NCI-H1105 treated with DMSO at 0.1 percent for 48 hours (cell line): ENCODE results near the gene PITPNB.

Source experiments
- DNase-seq: peaks from one replicate; lab custom pipeline; 2025; lab: John Stamatoyannopoulos, UW

The PITPNB gene

DNA sequence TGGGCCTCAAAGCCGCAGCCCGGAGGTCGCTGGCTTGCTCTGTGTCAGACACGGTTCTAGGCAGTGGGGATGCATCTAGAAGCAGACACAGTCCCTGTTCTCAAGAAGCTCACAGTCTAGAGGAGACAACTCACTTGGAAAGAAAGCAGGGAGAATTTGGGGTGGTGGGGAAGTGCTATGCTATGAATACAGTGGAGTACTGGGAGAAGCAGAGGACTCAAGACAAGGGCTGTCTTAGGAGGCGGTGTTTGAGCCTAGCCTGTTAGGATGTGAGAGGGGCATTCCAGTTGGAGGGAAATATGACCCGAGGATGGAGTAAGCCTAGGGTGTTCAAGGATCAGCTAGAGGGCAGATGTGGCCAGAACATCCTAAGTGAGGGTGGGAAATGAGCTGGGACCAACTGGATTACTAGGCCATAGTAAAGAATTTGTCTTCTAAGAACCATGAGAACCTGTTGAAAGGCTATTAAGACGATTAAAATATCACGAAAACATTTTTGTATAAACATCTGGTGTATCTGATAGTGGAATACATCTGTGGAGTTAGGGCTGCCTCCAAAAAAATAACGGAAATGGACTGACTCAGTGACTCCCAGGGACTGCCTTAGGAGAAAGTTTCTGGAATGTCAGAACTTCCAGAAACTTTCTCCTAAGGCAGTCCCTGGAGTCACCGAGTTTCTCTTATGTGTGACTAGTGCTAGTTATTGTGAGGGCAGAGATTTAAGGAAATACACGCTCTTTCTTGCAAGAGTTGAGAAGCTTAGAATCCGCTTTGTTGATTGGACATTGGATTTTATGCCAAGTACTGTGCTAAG, 1.1 kb upstream of the PITPNB start:
- peak; percentile 4 for DNase-seq

DNA sequence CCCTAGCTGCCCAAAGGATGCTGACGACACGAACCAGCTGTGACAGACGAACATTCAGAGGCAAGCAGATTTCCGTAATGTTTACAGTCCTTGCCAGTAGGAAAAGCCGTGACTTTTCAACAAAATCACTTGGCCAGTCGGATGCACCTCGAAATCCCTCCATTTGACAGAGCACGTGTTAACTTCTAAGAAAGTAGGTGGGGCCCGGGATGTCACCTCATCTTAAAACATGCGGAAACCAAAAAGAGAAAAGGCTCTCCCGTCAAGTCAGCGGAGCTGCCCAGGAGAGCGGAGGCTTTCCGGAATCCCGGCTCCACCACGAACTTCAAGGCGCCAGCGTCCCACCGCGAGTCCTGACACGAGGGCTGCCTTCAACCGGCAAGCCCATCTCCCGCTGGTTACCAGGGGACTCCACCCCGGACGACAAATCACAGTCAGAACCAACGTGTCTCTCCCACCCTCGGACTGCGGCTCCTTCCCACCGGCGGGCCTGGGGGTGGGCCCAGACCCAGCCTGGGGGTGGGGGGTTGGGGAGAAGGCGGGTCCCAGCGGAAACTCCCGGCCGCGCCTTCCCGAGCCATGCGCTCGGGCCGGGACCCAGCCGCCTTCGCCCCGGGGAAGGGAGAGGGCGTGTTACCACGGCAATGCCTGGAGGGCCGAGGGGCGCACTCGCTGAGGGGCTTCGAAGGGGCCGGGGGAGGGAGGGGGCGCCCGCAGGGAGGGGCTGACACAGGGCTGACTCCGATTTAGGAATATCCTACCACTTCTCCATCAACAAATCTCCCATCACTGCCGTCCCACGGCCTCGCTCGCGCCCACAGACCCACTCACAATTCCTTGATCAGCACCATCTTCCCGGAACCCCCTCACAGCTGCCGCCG, 475 bp downstream of the PITPNB start:
- peak; percentile 35 for DNase-seq

DNA sequence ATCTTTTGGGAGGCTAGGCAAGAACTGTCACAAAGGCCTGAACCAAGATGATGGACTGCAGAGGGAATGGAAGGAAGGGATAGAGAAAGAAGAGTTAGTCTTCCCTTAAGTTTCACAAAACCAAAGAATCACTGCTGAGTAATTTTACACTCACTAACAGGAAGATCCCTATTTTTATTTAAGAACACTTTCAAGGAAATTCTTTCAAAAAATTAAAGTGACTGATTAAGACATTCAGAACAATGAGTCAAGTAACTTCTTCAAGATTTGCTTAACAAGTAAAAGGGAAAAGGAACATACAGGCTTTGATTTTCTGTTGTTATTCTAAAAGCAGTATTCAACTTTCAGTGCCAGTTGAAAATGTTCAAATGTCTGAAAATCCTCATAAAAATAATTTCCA, 3.1 kb downstream of the PITPNB start:
- no peak for DNase-seq

DNA sequence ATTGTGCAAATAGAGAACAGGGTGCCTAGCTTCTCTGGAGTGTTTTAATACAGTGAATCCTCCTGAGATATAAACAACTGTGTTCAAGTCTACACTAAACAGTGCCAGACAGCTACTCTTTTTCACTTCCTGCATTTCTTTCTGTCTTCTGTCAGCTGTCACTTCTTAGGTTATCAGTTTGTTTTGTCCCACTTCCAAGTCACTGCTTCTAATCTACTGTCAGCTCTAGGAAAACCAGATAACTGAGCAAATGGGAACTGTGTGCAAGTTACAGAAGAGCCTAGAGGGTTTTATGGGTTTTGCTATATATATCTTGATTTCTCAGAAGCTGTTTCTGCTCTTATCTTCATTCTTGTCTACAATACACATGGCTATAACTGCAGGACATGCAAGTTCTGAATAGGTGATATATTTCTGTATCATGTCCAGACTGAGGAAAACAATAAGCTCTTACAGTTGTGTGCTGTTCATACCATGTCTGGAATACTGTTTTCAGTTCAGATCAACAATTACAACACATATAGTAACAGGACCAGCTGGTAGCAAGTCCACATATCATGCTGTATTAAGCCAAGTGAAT, 5.8 kb downstream of the PITPNB start:
- DNase-seq: no peak

DNA sequence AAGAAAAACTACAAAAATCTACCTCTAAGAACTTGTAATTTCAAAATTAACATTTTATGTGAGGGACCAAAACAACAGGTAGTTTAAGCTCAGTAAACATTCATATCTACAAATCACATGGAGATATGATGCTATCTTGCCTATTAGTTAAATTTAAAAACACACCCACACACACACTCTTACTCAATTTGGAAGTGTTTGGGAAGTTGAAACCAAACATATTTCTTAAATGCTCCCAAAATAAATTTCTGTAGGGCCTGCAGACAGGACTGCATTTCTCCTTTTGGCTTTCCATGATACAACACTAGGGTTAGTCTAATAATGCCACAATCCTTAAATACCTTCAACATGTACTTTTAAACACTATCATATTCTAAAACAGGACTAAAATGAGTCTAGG, 7.0 kb downstream of the PITPNB start:
- DNase-seq: no peak

DNA sequence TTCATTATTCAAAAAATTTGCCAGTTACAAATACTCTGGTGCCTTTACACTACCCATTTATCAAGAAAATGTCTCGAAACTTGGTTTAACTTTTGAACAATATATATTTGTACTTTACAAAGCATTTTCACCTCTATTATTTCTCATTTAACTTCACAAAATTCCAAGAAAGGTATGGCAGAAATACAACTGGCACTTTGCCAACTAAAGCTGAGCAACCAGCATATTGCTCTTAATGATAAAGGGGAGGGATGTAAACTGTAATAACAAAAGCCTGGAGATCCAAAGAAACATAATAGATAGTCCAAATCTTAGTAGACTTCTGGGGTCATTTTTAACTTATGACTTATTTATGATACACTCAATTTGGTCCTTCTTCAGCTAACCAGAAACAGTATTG, 7.7 kb downstream of the PITPNB start:
- no peak for DNase-seq

DNA sequence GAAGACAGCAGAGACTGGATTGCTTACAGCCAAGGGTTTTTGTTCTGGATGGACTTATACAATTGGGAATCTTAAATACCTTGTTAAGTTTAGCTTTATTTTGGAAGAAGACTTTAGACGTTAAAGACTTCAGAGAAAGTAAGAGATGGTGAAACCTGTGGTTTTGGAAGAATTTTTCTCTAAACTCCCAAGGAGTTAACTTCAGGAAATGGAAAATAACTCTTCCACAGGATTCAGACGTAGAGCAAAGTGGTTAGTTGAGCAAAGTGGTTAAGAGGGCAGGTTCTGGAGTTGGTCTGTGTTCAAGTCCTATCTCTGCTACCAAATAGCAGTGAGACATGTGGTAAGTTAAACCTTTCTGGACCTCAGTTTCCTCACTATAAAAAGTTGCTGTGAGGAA, 12.8 kb downstream of the PITPNB start:
- DNase-seq: no peak

DNA sequence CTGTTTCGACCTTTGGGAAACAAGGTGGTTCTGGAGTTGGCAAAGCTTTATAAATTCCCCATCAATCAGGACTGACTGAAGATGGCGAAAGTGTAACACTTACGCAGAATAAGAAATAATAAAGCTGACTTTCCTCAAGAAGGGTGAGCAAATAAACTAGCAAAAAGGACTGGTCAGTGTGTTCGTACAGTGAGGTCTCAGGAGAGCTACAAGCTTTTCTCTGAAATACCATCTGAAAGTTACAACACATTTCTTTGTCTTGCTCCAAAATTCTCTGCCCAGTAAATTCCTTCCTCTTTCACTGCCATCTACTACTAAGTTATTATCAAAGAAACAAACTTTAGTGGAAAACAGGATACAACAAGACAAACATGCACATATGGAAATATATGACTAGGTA, 13.4 kb downstream of the PITPNB start:
- DNase-seq: no peak

DNA sequence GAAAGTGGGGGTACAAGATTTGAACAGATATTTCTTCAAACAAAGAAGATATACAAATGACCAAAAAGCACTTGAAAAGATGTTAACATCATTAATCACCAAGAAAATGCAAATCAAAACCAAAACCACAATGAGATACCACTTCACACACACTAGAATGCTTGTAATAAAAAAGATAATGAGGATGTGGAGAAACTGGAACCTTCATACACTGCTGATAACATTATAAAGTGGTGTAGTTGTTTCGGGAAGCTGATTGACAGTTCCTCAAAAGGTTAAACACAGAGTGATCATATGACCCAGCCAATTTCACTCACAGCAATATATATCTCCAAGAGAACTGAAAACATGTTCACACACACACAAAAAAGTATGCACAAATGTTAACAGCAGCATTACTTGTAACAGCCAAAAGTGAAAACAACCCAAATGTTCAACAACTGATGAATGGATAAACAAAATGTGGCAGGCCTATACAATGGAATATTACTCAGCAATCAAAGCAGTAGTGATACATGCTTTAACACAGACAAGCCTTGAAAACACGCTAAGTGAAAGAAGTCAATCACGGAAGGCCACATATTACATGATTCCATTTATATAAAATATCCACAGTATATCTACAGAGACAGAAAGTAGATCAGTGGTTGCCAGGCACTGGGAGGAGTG, 15.1 kb downstream of the PITPNB start:
- no peak for DNase-seq

DNA sequence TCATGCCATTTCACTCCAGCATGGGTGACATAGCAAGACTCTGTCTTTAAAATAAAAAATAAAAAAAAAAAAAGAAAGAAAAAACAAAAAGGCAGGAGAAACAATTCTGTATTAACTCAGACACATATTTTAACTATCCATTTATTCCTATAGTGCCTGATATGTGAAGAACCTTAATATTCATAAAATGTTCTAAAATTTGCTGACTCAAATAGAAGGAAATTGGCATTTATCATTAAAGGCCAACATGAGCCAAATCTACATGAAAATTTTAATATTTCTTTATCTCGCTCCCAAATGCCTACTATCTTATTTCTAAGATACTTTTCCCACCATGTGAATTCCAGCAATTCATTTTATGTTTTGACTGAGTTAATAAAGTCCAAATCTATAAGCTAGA, 18.9 kb downstream of the PITPNB start:
- no peak for DNase-seq

DNA sequence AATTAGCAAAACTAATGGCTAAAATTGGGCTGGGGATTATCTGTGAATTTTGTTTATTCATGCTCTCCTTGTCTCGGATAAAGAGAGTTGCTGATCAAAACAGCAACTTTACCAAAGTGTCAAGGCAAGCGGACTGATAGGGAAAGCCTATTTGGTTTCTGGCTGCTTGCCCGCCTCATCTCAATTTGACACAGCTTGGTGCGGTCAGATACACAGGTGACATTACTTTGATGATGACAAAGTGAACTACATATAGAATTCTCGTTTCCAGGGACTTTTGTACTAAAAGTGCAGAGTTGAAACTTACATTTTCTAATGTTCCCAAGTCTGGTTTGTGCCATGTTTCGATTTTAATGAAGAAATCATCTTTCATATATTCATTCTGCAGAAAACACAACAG, 22.8 kb downstream of the PITPNB start:
- DNase-seq: no peak

DNA sequence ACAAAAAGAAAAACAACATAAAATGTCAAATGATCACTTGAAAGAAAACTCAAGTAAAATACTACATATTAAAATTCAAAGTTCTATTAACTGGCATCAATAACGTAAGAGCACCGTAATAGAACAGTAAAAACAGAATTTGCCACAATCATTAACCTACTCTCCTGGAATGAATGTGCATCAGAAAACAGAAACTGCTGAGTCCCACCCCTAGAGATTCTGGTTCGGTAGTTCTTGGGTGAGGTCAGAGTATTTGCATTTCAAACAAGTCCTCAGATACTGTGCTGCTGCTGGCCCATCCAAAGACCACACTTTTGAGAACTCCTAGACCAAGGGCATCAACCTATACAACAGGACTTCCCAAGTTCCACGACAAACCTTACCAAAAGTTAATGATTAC, 23.5 kb downstream of the PITPNB start:
- DNase-seq: no peak

DNA sequence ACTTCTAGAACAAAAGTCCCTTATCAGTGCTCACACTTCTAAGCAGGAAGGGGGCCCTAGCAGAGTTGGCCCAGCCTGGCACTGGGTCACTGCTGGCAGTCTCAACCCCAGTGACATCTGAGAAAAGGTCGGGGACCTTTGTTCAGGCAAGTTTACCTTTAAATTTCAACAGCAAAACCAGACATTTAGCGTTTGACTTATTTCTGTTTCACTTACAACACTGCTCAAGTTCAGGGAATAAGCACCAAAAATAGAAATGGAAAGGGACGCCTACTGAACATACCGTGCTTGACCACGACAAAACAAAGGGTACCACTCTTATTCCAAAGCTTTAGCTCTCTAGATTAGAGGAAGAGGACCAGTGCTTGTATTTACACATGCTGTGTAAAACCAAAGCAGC, 26.2 kb downstream of the PITPNB start:
- DNase-seq: no peak

DNA sequence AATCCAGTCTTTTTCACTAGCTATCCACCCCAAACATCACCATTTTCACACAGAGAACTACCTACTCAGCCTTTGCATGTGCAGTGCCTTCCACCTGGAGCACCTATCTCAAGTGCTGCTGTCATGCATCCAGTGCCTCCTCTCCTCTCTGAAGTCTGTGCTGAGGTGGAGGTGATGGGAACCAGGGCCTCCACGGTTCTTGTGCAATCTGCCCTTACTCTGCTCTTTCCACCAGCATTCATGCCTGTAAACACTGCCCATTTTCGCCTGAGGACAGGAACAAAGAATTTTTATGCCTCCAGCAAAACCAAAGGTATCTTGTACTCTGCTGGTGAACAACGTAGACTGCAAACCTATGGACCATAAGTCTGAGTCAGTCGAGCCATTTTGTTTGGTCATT, 27.0 kb downstream of the PITPNB start:
- DNase-seq: no peak

DNA sequence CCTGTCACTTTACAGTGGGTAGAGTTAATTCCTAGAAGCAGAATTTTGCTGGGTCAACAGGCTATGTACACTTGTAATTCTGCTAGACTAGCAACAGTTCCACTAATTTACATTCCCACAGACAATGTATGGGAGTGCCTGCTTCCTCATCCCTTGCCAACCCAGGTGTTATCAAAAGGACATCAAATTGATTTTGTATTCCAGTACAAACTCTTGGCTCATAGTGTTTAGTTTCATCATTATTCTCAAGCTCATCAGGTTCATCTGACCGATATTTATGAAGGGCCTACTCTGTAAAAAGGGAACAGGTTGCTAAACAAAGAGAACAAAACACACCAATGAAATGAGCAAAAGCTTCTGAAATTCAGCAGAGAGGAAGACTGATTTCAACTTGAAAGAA, 30.7 kb downstream of the PITPNB start:
- DNase-seq: no peak

DNA sequence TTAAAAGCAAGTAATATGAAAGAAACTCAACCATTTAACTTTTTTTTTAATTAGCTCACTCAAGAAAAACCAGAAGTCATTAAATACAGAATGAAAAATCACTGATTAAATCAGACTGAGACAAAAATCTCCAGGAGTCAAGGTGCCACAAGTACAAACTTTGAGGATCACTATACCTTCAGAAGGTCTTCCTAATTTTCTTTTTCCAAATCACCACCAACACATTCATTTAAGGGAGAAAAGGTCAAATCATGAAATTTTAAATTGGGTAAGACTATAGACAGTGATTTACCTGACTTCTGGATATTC, 32.3 kb downstream of the PITPNB start:
- no peak for DNase-seq

DNA sequence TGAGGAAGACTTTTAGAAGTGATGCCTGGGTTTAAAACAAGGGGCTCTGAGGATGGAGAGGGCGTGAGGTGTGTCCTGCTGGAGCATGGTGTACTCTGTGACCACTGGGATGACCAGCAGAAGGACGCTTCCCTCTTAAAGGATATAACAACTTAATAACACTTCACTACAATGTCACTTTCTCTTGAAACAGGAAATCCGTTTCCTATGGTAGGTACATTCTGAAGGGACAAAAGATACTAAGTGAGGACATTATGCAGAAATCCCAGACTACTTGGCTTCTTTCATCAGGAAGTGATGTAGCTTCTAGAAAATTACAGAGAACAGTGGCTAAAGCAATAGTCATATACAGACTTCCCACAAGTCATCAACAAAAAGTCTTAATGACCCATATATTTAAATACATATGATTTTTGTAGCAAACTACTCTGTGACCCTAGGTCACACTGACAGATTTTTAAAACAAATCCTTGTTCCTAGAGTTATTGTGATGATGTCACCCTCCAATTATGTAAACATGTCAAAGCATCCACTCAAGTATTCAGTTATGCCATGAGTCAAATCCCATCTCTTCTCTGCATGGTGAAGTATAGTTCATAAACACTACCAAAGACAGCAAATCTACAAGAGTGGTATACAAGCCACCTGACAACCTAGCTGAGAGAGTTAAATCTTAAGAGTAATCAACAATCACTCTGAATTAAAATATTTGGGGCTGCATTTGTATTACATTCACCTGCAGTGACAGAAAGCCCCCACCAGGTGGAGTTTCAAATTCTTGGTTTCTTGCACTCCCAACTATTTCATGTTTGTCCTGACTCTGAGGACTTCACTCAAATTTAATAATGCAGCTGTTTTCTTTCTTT, 32.8 kb downstream of the PITPNB start:
- DNase-seq: peak; percentile 12

DNA sequence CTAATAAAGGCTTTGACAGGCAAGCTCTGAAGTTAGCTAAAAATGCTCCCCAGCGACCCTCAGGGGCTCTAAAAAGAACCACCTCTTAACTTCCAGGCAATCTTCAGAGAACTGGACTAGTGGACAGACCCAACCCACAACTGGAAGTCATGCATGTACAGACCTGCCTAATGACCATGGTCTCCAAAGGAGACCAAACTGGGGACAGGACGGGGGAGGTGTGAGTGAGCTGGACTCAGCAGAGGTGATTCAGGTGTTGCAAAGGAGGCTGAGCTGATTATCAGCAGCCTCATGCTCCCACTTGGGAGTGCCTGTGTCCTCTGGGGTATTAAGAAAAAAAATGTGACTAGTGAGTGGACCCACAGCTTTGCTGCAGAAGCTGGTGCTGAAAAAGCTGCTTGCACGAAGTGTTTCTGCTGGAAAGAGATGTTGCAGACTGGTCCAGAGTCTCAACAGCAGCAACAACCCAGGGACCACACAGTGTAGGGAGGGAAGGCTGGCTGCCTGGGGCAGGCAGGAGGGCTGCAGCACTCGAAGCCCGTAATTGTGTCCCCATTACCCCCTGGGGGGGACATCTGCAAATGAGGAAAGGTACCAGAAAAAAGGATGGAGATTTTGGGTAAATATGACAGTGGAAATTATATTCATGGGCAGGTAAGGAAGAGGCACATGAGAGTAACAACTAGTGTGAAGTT, 35.3 kb downstream of the PITPNB start:
- DNase-seq: no peak

DNA sequence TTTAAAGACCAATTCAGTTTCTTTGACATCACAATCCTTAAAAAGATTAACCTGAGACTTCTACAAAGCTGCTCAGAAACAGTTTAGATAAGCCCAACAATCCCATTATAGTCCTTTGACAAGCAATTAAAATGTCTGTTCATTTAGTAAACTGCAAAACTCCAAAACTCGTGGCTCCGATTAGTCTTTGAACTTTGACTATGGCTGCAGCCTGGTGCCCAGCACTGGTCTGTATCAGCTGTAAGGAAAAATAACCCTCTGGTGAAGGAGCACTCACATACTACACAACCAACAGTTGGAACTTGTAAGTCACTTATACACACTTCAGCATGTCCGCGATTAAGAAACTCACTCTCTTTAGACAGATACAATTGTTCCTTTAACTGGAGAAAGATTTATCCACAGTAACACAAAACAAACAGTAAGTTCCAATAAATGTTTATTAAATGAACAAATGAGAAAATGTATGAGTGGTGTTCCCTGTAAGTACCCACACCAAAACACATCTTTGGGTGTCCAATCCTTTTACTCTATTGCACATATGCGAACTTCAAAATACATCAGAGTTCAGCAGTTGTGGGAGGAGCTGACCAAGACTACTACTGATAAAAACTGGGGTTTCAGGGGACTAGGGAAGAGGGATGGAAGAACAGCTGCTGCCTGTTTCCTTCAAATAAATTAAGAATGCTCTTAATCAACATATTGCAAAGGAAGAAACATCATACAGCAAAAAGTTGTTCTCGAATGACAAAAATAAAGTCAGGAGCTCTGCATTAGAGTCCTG, 36.4 kb downstream of the PITPNB start:
- DNase-seq: no peak

DNA sequence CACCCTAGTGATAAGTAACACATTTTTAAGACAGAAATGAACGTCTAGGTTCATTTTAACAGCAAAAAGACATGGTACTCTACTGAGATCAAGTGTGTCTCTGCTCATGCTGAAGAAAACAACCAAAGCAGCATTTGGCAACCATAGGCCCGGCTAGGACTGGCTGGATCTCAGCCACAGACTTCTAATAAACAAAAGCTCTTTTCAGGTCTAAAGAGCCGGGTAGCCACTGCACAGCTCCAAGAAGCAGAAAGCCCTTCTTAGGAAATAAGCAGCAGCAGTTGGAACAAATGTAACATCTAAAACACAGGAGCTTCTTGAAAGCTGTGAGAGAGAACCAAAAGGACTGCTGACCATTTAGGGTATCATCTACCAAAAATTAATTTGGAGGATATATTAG, 37.6 kb downstream of the PITPNB start:
- DNase-seq: no peak
